Stimulated activated CD4-positive, alpha-beta T cell treated with anti-CD3 and anti-CD28 coated beads, Interleukin-2, amount 100 ng/mL, for 48 hours (primary cell): ENCODE data around the gene HLA-A.

ENCODE experiments used
- DNase-seq, 2 donors: peaks; one replicate each; pipeline ENCODE4 v3.0.0-alpha.2; 2020

The HLA-A gene

DNA sequence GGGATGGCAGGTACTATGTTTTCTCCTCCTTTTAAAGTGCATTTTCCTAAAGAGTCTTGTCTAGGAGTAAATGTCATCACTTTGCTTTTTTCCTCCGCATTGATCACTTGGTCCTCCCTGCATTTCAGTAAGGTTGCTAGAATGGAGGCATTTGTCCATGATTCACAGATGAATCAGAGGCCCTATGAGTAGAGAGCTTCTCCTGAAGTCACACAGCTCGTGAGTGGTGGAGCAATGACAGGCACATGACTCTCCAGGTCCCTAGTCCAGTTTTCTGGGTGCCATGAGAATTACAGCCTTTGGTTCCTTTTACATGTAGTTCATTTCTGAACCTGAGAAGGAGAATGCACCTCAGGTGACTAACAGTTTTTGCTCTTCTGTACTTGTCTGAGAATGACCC is 50.5 kb downstream of the HLA-A start:
- DNase-seq = no peak

DNA sequence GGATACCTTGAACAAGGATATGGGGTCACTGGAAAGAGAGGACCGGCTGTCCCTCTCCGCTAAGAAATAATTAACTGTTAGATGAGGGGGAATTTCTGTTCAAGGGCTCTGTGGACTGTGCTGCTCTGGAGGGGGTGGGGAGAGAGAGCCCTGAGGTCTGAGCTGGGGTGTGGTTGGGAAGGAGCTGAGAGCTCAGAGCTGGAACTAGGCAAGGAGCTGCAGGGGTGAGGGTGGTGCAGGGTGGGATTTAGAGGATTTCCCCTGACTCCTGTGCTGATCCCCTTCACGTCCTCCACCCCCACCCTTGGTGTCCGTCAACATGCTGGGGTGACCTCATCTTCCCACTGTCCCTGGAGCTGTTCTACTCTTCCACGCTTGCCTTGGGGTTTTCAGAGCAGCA is 52.5 kb downstream of the HLA-A start:
- DNase-seq = no peak

DNA sequence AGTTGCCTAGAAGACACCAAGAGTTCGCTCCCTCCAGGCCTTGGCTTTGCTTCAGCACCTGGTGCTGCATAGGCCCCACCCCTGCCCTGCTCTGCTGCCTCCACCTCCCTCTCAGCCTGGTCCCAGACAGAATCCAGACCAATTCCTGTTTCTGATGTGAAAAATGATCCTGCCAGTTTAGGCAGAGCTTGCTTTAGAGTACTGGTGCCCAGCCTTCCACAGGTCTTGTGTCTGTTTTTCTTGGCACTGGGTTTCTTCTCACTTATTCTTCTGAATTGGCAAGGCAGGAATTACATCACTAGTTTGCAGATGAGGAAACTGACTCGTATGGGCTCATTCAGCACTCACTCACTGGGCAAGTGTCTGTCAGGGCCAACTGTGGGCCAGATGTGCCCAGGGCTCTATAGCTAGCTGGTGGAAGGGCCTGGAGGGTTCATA is 53.0 kb downstream of the HLA-A start:
- no peak for DNase-seq
